GM12872 (cell line): ENCODE results near the gene DNM2.

Experiments
- CTCF ChIP-seq: IDR thresholded peaks from 3 replicates; pipeline ENCODE4 v1.5.1; 2011; ENCODE audit warnings: low read depth, mild to moderate bottlenecking, low read length, moderate library complexity; ENCODE audit not compliant: insufficient read depth

The DNM2 gene

GRCh38 chr19:10846500-10847202, 128.8 kb downstream of the DNM2 start:
- TF ChIP-seq CTCF: no peak

GRCh38 chr19:10848230-10848856, 130.5 kb downstream of the DNM2 start, which contains the start of gene C19orf38:
C19orf38 (plus strand) TSS chr19:10848415; CDS start chr19:10848509, 94 bp downstream.
- TF ChIP-seq CTCF: no peak

- no peak for TF ChIP-seq CTCF
Observed at GRCh38 chr19:10850631-10851030, 132.8 kb downstream of the DNM2 start.

GRCh38 chr19:10852098-10852800, 134.4 kb downstream of the DNM2 start:
- no peak for TF ChIP-seq CTCF

- no peak for TF ChIP-seq CTCF
Observed at GRCh38 chr19:10852941-10853340, 135.1 kb downstream of the DNM2 start.

GRCh38 chr19:10854350-10855089, 136.6 kb downstream of the DNM2 start:
- no peak for TF ChIP-seq CTCF
